Activated gamma-delta T cell (primary cell): ENCODE data around the gene MYCBP2.
"Not testable (repeated sequence)": the region's sequence is repeated elsewhere in the genome, so short reads cannot be mapped to it uniquely, and the experiment has no call there.

ENCODE experiments used
- DNase-seq: peaks from one replicate; lab custom pipeline; 2025; lab: John Stamatoyannopoulos, UW

The MYCBP2 gene

DNA sequence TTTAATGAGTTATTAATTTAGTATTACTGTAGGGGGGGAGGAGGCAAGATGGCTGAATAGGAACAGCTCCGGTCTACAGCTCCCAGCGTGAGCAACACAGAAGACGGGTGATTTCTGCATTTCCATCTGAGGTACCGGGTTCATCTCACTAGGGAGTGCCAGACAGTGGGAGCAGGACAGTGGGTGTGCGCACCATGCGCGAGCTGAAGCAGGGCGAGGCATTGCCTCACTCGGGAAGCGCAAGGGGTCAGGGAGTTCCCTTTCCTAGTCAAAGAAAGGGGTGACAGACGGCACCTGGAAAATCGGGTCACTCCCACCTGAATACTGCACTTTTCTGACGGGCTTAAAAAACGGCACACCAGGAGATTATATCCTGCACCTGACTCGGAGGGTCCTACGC lies 127.9 kb downstream of the MYCBP2 start:
- DNase-seq = not testable (repeated sequence)

DNA sequence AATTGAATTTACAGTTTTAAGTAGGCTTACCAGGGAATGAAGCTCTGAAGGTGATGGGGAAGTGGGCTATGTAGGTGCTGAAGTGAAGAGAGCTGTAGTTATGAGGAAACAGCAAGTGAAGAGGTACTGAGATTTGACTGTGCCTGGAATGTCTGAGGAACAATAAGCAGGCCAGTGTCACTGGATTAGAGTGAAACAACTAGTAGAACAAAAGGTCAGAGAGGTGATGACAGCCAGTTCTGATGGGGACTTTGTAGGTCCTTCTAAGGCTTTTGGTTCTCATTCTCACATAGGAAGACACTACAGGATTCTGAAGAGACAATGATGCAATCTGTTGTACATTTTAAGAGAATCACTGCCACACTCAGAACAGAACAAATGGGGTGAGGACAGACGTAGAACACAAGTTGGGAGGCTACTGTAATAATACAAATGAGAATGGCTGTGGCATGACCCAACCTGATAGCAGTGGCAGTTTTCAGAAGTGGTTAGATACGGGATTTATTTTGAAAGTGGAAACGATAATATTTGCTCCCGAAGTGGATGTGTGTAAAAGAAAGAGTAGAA lies 130.8 kb downstream of the MYCBP2 start:
- DNase-seq = no peak

DNA sequence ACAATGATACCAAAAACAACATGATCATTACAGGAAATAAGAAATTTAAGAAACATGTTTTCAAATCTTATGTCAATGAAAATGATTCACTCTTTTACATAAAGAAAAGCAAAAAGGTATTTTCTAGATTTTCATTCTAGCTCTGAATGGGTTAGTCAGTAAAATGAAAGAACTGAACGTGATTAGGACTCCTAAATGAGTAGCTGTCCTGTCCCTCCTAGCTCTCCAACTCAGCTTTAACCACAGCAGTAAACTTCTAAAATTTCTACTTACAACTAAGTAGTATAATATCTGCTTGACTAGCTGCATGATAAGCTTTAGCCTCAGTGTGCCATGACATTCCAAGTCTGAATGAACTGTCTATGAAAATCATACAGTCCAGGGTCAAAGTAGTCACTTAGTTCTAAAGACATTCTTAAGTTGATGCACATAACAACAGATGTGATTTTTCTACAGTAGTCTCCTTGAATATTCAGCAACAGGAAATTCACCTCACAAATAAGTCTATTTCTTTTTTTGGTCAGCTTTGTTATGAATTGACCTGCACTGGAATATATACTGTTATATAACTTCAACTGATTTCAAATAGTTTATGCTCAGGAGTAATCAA lies 136.4 kb downstream of the MYCBP2 start:
- DNase-seq = no peak

DNA sequence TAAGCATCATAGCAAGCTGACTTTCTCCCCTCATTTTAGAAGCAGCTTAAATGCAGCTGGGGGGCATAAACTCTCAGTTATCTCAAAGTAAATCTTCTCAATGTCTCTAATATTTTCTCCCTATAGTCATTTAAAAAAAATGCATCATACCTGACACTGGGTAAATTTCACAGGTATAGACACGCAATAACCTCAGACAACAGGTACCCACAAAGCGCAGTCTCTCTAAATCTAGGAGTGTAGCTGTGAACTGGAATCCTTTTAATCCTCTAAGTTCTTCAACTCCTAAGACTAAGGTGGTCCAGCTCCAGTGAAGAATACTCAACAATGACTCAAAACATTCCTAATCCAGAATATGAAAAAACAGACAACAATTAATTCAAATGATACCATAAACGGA lies 141.2 kb downstream of the MYCBP2 start:
- DNase-seq = no peak

DNA sequence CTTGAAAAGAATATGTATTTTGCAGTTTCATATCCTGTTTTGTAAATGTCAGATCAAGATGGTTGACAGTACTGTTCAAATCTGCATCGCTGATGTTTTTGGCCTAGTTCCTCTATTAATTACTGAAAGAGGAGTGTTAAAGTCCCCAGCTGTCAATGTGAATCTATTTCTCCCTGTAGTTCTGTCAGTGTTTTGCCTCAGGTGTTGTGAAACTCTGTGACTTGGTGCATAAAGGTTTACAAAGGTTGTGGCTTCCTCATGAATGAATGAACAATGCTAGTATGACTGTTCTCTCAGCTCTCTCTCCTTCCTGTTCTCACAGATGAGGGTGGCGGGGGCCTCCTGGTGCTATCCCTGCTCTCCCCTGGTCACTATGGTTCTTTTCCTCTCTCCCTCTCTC lies 142.4 kb downstream of the MYCBP2 start:
- DNase-seq = no peak

DNA sequence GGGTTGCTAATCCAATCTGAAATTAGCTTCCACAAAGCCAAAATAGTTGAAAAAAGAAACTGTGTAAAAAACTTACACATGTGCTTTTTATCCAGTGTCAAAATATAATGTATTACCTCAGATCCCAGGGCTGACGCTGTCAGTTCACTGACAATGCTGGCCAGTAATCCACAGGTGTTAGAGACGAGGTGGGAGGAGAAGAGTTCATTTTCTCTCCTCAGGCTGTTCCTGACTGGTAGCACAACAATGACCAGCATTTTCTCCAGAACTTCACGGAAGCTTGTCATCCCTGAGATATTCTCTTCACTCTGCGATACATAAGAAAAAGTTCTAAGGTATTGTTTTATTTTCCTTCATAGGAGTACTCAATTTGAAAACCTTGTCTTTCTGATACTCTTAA lies 146.9 kb downstream of the MYCBP2 start:
- no peak for DNase-seq

DNA sequence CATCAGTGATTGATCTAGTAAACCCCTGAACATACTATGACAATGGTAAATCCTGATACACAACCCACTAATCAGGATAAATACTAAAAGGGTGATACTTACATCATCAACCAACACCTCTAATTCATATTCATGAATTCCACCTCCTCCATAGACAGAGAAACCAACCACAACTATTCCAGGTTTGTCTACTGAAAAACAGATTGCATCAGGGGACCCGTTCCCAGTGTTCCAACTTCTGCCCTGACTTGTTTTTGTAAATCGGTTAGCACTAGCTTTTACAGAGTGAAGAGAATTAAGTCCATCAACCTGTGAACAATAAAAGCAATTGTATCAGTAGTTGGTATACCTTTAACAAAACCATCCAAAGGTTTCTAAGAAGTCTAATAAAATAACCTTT lies 149.2 kb downstream of the MYCBP2 start:
- no peak for DNase-seq

DNA sequence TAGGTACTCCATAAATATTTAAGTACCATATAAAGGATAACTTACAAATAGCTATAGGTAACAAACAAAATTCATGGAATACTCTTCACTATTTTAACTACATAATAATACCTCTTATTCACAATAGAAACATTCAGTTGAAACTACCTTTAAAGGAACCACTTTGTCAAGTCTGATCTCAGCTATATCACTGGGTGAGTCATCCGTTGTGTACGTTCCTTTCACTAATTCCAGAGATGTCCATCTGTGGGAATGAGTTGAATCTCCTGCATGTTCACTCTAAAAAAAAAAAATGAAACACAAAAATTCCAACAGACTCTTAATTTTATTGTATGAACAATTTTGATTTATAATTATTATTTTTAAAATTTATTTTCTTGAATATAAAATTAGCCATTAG lies 150.5 kb downstream of the MYCBP2 start:
- DNase-seq = no peak

DNA sequence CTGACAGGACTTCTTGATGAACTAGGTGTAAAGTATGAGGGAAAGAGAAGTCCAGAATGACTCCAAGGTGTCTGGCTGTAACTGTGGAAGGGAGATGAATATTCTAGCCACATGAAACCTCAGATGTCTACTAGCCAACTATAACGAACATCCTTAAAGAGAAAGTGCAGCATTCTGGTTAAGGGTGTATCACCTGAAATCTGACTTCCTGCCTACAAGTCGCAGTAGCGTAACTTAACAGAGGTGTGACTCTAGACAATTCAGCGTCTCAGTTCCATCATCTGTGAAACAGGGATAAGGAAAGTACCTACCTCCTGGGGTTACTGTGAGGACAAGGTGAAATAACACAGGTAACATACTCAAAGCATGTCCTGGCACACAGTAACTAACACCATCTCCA lies 154.2 kb downstream of the MYCBP2 start:
- DNase-seq = no peak

DNA sequence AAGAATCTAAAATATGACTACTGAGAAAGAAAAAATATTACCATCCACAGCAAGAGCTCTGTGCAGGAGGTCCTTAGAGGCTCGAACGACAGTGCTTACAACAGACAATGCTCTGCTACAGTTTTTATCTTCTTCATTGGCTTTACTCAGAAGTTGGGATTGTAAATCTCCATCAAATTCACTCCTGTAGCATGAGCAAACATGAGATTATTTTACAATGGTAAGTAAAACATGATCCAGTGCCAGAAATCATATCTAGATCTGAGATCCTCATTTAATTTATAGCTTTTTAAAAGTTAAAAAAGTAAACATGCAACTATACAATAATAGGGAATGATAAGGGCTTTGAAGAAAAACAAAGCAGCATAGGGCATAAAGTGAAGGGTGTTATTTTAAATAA lies 155.4 kb downstream of the MYCBP2 start:
- DNase-seq = no peak

DNA sequence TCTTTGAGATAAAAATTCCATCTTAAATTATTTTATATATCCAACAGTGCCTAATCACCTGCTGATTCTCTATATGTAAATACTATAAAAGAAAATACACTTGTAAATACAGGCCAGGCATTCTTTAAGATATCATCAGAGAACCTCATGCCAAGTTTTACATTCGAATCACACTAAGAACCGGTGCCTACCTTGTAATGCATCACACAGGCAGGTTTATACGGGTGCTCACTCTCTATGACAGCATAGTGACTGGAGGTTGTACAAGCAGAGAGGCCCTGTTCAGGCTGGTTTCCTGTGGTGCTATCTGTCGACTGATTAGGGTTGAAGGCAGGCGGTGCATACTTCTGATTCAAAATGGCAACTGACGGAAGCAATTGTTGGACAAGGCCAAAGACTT lies 158.7 kb downstream of the MYCBP2 start:
- DNase-seq = no peak

DNA sequence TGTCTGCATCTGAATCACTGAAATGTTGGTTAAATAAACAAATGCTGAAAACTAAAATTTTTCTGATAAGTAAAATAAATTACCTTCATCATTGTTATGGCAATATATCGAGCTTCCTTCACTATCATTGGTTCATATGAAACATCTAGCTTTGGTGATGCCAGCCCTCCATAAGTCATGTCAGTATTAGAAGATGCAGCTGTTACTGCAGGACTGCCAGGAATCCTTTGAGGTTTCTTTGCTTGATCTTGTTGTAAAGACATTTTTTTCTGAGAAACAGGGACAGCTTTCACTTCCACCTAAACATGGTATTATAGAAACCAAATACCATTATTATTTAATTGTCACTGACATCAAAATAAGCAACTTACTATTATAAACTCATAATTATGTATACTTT lies 176.2 kb downstream of the MYCBP2 start:
- DNase-seq = no peak

DNA sequence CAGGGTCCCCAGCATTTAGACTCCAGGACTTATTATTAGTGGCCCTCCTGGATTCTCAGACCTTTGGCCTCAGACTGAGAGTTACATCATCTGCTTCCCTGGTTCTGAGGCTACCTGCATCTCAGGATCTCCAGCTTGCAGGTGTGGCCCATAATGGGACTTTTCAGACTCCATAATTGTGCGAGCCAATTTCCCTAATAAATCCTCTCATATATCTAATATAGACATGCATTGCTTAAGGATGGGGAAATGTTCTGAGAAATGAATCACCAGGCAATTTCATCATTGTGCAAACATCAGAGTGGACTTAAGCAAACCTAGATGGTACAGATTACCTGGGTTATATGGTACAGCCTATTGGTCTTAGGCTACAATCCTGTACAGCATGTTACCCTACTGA lies 183.5 kb downstream of the MYCBP2 start:
- no peak for DNase-seq

DNA sequence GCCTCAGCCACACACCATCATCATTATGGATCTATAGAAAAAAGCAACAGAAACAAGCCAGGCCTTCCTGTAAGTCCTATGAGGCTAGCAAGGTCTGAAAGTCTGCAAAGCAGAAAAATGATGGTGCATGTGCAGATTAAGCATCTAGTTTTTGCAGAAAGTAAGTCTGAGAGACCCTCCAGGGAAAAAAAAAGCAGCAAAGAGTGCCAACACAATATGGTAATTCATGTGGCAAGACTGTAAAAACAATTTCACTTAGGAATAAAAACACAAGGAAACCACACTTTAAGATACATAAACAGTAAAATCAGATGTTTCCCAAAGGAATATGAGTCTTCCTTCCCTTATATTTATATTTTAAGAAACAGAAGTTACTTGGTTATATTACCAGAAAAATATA lies 187.6 kb downstream of the MYCBP2 start:
- no peak for DNase-seq

DNA sequence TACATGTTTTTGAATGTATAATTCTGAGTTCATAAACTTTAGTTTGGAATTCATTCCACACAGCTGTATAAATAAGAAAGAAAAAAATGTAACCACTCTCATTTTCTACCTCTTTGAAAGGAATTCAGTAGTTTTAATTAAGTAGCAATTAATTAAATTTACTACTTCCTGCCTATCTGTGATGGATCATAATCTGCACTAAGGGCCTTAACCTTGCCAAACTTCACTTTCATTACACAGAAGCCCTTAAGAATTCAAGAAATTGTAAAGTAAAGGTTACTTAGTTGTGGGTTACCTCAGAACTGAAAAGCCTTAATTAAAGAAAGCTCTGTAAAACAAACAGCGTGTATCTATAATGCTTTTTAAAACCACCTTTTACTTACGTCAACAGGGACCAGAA lies 188.1 kb downstream of the MYCBP2 start:
- DNase-seq = no peak

DNA sequence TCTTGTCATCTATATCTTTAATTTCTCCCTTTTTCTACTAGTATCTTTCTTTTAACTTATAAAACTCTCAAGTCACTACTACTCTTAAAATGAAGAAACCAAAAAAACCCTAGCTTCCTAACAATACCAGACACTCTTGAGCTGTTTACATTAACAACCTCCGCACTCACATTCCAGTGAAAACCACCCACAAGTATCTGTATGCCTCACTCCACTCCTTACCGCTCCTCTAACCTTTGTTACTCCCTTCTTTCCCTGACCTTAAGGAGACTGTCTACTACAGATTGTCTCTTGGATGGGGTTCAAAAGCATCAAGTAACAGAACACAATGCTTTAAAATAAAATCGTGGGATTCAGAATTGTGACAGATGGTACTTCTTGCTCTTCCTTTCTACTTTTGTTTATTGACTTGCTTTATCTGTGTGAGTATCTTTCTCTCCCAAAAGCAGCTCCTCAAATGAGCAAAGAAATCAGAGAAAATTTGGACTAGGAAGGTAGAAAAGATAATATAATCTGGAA lies 189.9 kb downstream of the MYCBP2 start:
- no peak for DNase-seq

DNA sequence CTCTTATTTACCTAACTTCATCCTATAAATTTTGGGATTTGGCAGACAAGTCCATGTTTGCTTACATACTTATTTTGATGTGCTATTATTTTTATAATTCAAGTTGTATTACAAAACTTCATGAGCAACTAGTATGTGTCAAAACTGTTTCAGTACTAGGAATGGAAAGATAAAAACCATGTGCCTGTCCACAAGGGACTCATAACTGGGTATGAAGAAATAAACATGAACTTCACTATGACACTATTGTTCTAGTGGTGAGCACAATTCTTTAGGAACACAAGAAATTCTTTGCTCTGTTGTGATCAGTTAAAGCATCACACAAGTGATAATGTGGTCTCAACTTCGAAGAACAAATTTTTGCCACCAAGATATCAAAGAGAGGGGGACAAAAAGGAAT lies 202.5 kb downstream of the MYCBP2 start:
- DNase-seq = no peak

DNA sequence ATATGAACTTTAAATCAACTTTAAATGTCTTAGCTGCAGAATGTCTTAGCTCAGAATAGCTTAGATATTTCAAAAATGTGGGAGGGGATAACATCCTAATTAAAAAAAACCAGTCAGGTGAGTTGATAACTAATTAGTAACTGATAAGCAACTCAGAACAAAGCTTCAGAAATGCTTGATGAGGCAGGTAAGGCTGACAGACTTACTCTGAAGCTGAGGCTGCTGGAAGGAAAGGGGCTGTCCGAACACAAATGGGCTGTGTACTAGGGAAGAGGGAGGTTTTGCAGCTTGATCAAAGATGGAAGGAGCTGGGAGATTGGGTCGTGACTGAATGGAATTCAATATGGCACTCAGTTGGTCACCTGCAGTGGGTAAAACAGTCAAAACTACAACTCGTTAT lies 208.8 kb downstream of the MYCBP2 start:
- no peak for DNase-seq

DNA sequence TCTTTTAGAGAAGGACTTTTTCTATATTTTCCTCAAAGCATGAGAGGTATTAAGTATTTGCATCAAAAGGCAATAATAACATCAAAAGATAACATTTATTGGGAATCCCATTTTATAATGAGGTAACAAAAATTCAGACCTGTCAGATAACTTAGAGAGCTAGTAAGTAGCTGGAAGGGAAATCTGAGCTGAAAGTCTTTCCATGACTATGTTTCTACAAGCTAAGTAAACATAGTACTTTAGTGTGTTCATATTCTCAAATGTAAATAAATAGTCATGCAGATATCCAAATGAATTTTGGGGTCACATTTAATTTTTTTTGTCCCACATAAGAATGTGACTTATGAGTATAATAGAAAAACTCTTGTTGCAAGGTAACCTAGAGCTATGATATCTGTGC lies 212.6 kb downstream of the MYCBP2 start:
- DNase-seq = no peak

DNA sequence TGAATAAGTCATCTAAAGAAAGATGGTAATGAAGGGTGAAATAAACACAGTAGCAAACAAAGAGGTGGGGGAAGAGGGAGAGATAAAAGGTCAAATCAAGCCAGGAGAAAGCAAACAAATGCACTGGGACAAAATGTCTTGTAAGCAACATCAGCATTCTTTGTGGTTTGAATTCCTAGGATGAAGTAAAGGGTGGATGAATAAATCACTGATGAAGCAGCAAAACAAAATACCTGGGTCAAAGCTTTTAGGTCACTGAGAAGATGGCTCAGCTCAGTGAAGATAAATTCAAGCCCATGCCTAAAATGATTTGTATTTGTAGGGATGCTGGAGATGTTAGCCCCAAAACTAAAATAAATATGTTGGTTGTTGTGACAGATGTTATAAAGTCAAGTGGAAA lies 213.4 kb downstream of the MYCBP2 start:
- no peak for DNase-seq

DNA sequence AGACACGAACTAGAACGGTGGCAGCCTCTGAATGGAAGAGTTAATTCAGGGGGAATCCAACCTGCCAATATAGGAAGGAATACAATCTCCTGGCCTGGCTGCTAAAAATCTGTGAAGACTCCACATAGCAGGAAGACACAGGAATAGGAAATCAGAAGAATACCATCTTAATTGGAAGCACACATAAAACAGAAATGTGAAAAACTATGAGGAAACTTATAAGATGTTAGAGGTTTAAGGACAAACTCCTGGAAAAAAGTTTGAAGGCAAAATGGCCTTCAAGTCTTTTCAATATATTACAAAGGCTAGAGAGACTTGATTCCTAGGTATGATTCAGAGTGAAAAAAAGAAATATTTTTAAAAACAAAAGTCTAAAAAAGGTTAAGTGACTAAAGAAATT lies 221.8 kb downstream of the MYCBP2 start:
- DNase-seq = no peak

DNA sequence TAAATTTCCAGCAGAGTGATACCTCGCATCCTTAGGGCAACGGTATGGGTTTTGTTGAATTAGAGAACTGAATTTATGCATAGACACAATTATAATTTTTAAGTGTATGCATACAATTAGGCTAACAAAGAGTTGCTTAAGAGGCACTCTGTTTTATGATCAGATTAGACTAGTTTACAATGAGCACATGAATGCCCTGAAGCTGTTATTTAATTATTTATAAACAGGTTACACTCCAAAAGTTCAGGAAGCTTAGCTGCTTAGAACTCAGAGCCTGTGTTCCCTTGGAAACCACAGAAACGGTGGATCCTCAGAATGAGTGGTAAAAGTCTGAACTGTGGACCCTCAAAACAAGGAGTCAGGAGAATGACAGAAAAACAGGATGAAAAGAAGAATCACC lies 227.5 kb downstream of the MYCBP2 start:
- no peak for DNase-seq

DNA sequence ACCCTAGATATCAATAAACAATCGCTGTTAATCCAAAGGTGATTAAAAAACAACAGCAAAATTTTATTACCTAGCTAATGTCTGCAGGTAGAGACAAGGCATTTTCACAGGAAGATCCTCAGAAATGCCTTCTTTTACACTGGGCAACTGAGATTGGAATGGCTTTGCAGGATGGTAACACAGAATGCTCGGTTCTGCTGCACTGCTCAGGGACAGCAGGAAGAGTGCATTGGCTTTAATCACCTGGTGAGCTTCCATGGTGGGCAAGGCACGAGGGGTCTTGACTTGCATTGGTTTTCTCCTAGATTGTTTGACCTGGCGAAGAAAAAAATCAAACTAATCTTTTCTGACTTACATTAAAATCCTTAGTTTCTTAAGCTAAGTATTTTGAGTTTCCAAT lies 231.6 kb downstream of the MYCBP2 start:
- no peak for DNase-seq

DNA sequence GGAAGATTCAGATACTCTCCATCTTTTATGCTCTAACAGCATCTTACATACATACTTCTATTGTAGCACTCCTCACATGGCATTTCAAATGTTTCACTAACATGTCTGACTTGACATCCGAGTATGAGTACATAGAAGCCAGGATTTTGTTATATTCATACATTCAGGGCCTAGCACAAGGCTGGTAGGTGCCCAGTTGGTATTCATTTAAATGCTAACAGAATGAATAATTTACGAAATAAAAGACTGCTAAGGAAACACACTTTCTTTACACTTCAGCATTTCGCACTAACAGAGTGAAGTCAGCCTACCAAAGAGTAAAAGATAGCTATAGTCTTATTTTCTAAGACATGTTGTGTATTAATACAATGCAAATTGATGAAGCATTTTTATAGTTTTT lies 232.1 kb downstream of the MYCBP2 start:
- no peak for DNase-seq
